C4-2B (cell line): ENCODE data around the gene EDDM3A.

ENCODE experiments used
- ZFX ChIP-seq: fragments of 450-650 bp; IDR thresholded peaks from 2 replicates; pipeline ENCODE4 v1.6.1; 2017
- TF ChIP-seq, protein P1 (sequence below): fragments of 450-650 bp; conservative IDR thresholded peaks from 2 replicates; pipeline ENCODE4 v1.5.1; 2017; ENCODE audit warnings: mild to moderate bottlenecking

DNA sequence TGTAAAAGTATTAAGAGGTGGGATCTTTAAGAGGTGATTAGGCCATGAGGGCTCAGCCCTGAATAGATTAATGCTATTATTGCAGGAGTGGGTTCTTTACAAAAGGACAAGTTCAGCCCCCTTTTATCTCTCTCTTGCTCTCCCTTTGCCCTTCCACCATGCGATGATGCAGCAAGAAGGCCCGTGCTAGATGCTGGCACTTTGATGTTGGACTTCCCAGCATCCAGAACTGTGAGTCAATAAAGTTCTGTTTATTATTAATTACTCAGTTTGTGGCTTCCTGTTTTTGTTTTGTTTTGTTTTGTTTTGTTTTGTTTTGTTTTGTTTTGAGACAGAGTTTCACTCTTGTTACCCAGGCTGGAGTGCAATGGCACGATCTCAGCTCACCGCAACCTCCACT lies 46.9 kb downstream of the EDDM3A start:
- TF ChIP-seq, protein P1, sequence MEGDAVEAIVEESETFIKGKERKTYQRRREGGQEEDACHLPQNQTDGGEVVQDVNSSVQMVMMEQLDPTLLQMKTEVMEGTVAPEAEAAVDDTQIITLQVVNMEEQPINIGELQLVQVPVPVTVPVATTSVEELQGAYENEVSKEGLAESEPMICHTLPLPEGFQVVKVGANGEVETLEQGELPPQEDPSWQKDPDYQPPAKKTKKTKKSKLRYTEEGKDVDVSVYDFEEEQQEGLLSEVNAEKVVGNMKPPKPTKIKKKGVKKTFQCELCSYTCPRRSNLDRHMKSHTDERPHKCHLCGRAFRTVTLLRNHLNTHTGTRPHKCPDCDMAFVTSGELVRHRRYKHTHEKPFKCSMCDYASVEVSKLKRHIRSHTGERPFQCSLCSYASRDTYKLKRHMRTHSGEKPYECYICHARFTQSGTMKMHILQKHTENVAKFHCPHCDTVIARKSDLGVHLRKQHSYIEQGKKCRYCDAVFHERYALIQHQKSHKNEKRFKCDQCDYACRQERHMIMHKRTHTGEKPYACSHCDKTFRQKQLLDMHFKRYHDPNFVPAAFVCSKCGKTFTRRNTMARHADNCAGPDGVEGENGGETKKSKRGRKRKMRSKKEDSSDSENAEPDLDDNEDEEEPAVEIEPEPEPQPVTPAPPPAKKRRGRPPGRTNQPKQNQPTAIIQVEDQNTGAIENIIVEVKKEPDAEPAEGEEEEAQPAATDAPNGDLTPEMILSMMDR = no peak
- no peak for TF ChIP-seq ZFX
